Uterus (tissue), 4 donors: ENCODE data around the gene KIF5A. TPM values are rescaled to one million over a fixed set of nuclear protein-coding genes. Genes with fewer than 3 reads are reported as not detected.

Source experiments
- DNase-seq, 2 donors: peaks; one replicate each; pipeline ENCODE4 v3.0.0-alpha.2; 2019 to 2020
- H3K27ac ChIP-seq, 2 donors: fragments of 200-600 bp; sonication (generic); 1 replicate in 1 of 2; 2 replicates in 1 of 2; pipeline ENCODE4 v1.5.1; 2016 to 2018
- H3K27me3 ChIP-seq, 2 donors: fragments of 200-600 bp; sonication (generic); one replicate each; pipeline ENCODE4 v1.5.1; 2018 to 2019; ENCODE audit warnings: control low read depth in 1 of 2
- H3K36me3 ChIP-seq, 2 donors: fragments of 200-600 bp; sonication (generic); one replicate each; pipeline ENCODE4 v1.5.1; 2019; ENCODE audit warnings: control low read depth in 1 of 2
- H3K4me1 ChIP-seq, 2 donors: fragments of 200-600 bp; sonication (generic); one replicate each; pipeline ENCODE4 v1.5.1; 2018 to 2019; ENCODE audit warnings: control low read depth in 1 of 2
- H3K4me3 ChIP-seq, 2 donors: fragments of 200-600 bp; sonication (generic); 1 replicate in 1 of 2; 2 replicates in 1 of 2; pipeline ENCODE4 v1.5.1; 2018 to 2019; ENCODE audit warnings: mild to moderate bottlenecking in 1 of 2
- H3K9me3 ChIP-seq, 2 donors: fragments of 200-600 bp; sonication (generic); one replicate each; pipeline ENCODE4 v1.5.1; 2019; ENCODE audit warnings: control low read depth in 1 of 2
- POLR2A ChIP-seq, 2 donors: fragments of 450-650 bp; IDR thresholded peaks; one replicate each; pipeline ENCODE4 v1.6.1; 2016; ENCODE audit warnings: antibody characterized with exemption in 2 of 2, mild to moderate bottlenecking in 1 of 2, moderate library complexity in 1 of 2
- intact Hi-C: fragments of 100-400 bp; cut with DNase I; formaldehyde crosslinking; loops from one replicate; pipeline ENCODE4 v1.15.1; 2023; ENCODE audit warnings: low total_unique reads
- total RNA-seq, 4 donors: library from RNA; depleted of rRNA in 3 of 4; stranded (reverse); fragments of >200 nt in 3 of 4; gene quantifications; one replicate each; pipeline versions ENCODE4 v1.1.0 to v1.2.4, GENCODE V29; 2014 to 2023
- TF ChIP-seq, protein P1 (sequence below), 4 experiments: fragments of 200-600 bp in 2 of 4; fragments of 450-650 bp in 2 of 4; sonication (generic) in 2 of 4; IDR thresholded peaks; one replicate each; pipeline ENCODE4 v1.5.1; 2016 to 2019; ENCODE audit warnings: antibody characterized with exemption in 4 of 4, mild to moderate bottlenecking in 2 of 4, moderate library complexity in 1 of 4
- donor health status: DM: yes; HTN: yes; CAD: no.

Gene KIF5A
- total RNA-seq, 4 donors from 2014 or later: 0.59 to 5.1 (median 1.9) TPM

DNA sequence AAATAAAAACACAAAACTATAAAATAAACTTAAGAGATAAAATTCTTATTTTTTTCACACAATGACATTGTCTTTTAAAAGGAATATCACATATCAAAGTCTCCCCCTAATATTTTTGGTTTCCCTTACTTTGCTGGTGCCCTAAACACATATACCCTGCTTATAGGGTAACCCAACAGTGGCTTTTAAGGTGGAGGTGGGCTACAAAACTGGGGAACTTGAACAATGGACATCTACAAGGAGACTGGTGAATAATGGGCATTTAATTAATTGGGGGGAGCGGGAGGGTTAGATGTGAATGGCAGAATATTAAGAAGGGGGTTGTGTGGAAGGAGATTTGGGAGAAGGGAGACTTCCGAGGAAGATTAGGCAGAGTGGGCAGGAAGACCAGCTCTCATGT, 73.5 kb downstream of the KIF5A start:
- peaks cover 0 to 6% of the 10 kb centered on the region in 2 donors for H3K4me1 ChIP-seq
- no peak overlapping the region for H3K27ac ChIP-seq
- no peak for DNase-seq
- no peaks in the 10 kb centered on the region for H3K27me3 ChIP-seq
- H3K9me3 ChIP-seq: no peaks in the 10 kb centered on the region
- no peaks in the 10 kb centered on the region for H3K36me3 ChIP-seq
- H3K4me3 ChIP-seq: no peak overlapping the region
- intact Hi-C loops: no loop called here
- TF ChIP-seq, protein P1, sequence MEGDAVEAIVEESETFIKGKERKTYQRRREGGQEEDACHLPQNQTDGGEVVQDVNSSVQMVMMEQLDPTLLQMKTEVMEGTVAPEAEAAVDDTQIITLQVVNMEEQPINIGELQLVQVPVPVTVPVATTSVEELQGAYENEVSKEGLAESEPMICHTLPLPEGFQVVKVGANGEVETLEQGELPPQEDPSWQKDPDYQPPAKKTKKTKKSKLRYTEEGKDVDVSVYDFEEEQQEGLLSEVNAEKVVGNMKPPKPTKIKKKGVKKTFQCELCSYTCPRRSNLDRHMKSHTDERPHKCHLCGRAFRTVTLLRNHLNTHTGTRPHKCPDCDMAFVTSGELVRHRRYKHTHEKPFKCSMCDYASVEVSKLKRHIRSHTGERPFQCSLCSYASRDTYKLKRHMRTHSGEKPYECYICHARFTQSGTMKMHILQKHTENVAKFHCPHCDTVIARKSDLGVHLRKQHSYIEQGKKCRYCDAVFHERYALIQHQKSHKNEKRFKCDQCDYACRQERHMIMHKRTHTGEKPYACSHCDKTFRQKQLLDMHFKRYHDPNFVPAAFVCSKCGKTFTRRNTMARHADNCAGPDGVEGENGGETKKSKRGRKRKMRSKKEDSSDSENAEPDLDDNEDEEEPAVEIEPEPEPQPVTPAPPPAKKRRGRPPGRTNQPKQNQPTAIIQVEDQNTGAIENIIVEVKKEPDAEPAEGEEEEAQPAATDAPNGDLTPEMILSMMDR (IDR thresholded peaks at IDR 0.05): no peak
- TF ChIP-seq POLR2A (IDR thresholded peaks at IDR 0.05): no peak

DNA sequence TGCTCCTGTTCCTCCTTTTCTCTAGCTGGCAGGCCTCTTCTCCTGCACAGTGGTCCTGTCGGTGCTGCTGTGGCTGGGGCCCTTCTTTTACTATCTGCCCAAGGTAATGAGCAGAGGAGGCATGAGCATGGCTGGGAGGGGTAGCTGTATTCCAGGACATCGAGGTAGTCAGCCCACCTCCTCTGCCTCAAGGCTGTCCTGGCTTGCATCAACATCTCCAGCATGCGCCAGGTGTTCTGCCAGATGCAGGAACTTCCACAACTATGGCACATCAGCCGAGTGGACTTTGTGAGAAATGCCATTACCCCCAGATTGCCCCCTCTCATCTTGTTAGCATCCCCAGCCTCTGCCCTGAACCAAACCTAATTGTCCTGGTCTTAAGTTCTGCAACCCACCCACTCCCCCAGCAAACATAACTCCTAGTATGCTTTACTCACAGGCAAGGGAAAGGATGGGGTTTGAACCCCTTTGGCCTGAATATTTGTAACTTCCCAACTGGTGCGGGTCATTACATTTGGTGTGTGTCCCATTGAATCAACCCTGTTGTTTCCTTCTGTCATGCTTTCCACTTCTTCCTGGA, 74.1 kb downstream of the KIF5A start:
- TF ChIP-seq POLR2A (IDR thresholded peaks at IDR 0.05): no peak
- TF ChIP-seq, protein P1 (IDR thresholded peaks at IDR 0.05): no peak
- no peak for DNase-seq
- Histone ChIP-seq H3K9me3 (no peaks in the 10 kb centered on the region), H3K27ac (no peak overlapping the region), H3K27me3 (no peaks in the 10 kb centered on the region), H3K36me3 (no peaks in the 10 kb centered on the region), H3K4me3 (no peak overlapping the region), H3K4me1 (peaks cover 0 to 6% of the 10 kb centered on the region in 2 donors)
- intact Hi-C loops: no loop called here

DNA sequence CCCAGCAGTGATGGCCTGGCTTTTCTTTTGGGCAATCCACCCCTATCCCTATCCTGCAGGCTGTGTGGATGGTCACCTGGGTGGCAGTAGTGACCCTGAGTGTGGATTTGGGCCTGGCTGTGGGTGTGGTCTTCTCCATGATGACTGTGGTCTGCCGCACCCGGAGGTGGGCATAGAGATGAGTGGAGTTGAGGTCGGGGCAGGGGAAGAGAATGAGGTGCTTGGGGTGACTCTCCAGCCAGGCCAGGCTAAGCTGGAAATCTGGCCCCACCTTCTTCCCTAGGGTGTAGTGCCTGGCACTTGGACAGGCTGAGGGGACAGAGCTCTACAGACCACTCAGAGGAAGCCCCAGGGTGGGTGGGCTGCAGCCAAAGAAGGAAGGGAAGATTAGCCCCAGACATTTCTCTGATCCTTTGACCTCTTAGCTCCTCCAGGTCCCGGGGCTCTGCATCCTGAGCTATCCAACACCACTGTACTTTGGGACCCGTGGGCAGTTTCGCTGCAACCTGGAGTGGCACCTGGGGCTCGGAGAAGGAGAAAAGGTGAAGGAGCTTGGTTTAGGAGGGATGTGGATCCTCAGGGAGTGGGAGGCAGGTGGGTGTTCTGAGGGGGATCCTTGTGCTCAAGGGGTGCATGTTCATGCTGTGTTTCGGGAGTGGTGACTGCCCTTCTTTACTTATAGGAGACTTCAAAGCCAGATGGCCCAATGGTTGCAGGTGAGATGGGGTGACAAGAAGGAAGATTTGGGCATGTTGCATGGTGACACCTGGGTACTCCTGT, 74.8 kb downstream of the KIF5A start:
- Histone ChIP-seq H3K36me3 (no peaks in the 10 kb centered on the region), H3K9me3 (no peaks in the 10 kb centered on the region), H3K4me3 (no peak overlapping the region), H3K4me1 (peaks cover 0 to 6% of the 10 kb centered on the region in 2 donors), H3K27ac (no peak overlapping the region), H3K27me3 (no peaks in the 10 kb centered on the region)
- intact Hi-C loops: no loop called here
- TF ChIP-seq, protein P1 (IDR thresholded peaks at IDR 0.05): no peak
- TF ChIP-seq POLR2A (IDR thresholded peaks at IDR 0.05): no peak
- DNase-seq: no peak

DNA sequence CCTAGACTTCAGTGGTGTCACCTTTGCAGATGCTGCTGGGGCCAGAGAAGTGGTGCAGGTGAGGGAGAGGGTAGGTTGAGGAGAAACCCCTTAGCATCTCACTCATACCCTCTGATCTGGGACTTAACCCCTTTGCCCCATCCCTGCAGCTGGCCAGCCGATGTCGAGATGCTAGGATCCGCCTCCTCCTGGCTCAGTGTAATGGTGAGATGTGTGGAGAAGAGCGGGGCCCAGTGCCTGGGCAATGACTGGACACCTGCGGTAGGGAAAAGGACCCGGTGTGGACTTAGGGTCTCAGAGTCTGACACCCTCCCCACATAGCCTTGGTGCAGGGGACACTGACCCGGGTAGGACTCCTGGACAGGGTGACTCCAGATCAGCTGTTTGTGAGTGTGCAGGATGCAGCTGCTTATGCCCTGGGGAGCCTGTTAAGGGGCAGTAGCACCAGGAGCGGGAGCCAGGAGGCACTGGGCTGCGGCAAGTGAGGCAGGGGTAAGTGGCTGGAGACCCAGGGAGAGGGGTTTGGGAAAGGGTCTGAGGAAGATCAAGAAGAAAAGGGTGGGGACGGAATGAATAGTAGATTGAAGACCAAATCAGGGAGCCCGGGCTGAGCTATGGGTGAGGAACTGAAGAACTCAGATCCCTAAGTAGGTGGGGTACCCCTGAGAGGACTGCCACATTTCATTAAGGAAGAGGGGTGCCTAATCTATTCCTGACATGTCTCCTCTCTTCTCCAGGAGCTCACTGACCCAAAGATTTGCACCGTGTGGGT, 75.6 kb downstream of the KIF5A start:
- no peak overlapping the region for H3K27ac ChIP-seq
- DNase-seq: no peak
- no peaks in the 10 kb centered on the region for H3K27me3 ChIP-seq
- no peaks in the 10 kb centered on the region for H3K36me3 ChIP-seq
- no peak overlapping the region for H3K4me3 ChIP-seq
- peaks cover 0 to 6% of the 10 kb centered on the region in 2 donors for H3K4me1 ChIP-seq
- TF ChIP-seq, protein P1 (IDR thresholded peaks at IDR 0.05): no peak
- no peak for TF ChIP-seq POLR2A (IDR thresholded peaks at IDR 0.05)
- intact Hi-C loops: no loop called here
- H3K9me3 ChIP-seq: no peaks in the 10 kb centered on the region
